ENCODE results near the gene MBD6. TPM values are rescaled to one million over a fixed set of nuclear protein-coding genes. Genes with fewer than 3 reads are reported as not detected.
"Not testable (repeated sequence)": the region's sequence is repeated elsewhere in the genome, so short reads cannot be mapped to it uniquely, and the experiment has no call there.

The MBD6 gene
- total RNA-seq, 2 donors from 2014 or later = 12.5 to 14.4 TPM

DNA sequence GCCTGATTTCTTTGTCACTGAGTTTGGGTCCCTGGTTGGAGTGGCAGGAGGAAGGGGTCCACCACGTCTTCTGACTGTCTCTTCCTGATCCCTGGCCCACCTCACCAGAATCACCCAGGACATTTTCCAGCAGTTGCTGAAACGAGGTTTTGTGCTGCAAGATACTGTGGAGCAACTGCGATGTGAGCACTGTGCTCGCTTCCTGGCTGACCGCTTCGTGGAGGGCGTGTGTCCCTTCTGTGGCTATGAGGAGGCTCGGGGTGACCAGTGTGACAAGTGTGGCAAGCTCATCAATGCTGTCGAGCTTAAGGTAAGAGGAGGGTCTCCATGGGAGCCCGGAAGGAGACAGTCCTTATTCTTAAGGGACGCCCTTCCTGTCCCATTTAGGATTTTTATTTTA lies 22.4 kb upstream of the MBD6 start:
- Histone ChIP-seq H3K4me3 (no peak overlapping the region), H3K9me3 (no peaks in the 10 kb centered on the region), H3K27me3 (no peaks in the 10 kb centered on the region), H3K4me1 (no peaks in the 10 kb centered on the region), H3K36me3 (peaks cover 66% of the 10 kb centered on the region), H3K27ac (no peak overlapping the region)
- TF ChIP-seq, protein P1, sequence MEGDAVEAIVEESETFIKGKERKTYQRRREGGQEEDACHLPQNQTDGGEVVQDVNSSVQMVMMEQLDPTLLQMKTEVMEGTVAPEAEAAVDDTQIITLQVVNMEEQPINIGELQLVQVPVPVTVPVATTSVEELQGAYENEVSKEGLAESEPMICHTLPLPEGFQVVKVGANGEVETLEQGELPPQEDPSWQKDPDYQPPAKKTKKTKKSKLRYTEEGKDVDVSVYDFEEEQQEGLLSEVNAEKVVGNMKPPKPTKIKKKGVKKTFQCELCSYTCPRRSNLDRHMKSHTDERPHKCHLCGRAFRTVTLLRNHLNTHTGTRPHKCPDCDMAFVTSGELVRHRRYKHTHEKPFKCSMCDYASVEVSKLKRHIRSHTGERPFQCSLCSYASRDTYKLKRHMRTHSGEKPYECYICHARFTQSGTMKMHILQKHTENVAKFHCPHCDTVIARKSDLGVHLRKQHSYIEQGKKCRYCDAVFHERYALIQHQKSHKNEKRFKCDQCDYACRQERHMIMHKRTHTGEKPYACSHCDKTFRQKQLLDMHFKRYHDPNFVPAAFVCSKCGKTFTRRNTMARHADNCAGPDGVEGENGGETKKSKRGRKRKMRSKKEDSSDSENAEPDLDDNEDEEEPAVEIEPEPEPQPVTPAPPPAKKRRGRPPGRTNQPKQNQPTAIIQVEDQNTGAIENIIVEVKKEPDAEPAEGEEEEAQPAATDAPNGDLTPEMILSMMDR (IDR thresholded peaks at IDR 0.05) = no peak
- no peak for DNase-seq (ENCODE audit: low spot score)

- H3K9me3 ChIP-seq; DNase-seq (ENCODE audit: low spot score); H3K4me3 ChIP-seq; H3K4me1 ChIP-seq; H3K27me3 ChIP-seq; H3K27ac ChIP-seq: not testable (repeated sequence)
- H3K36me3 ChIP-seq = peaks cover 74% of the 10 kb centered on the region
Observed at GRCh38 chr12:57502311-57502969, 20.2 kb upstream of the MBD6 start.

DNA sequence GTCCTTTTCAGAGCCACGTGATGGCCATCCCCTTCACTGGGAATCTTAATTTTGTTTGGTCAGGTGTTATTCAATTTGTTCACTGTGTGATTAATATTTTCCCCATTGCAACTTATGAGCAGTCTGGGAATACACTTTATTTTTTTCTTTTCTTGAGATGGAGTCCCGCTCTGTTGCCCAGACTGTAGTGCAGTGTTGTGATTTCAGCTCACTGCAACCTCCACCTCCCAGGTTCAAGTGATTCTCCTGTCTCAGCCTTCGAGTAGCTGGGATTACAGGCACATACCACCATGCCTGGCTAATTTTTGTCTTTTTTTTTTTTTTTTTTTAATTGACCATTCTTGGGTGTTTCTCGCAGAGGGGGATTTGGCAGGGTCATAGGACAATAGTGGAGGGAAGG lies 16.1 kb upstream of the MBD6 start:
- not testable (repeated sequence) for H3K9me3 ChIP-seq; H3K27me3 ChIP-seq; H3K27ac ChIP-seq; H3K4me1 ChIP-seq; DNase-seq (ENCODE audit: low spot score); H3K4me3 ChIP-seq
- peaks cover 49% of the 10 kb centered on the region for H3K36me3 ChIP-seq

- H3K27me3 ChIP-seq; H3K27ac ChIP-seq; H3K4me1 ChIP-seq; H3K9me3 ChIP-seq; DNase-seq (ENCODE audit: low spot score); H3K4me3 ChIP-seq: not testable (repeated sequence)
- peaks cover 54% of the 10 kb centered on the region for H3K36me3 ChIP-seq
Observed at GRCh38 chr12:57507796-57508195, 14.8 kb upstream of the MBD6 start.

DNA sequence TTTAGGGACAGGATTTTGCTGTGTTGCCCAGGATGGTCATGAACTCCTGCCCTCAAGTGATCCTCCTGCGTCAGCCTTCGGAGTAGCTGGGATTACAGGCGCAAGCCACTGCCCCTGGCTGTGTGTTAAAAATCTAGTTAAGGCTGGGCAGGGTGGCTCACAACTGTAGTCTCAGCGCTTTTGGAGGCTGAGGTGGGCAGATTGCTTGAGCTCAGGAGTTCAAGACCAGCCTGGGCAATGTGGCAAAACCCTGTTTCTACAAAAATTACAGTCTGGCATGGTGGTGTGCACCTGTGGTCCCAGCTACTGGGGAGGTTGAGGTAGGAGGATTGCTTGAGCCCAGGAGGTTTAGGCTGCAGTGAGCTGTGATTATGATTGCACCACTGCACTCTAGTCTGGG lies 11.5 kb upstream of the MBD6 start:
- H3K9me3 ChIP-seq = no peaks in the 10 kb centered on the region
- no peaks in the 10 kb centered on the region for H3K27me3 ChIP-seq
- no peak overlapping the region for H3K27ac ChIP-seq
- DNase-seq (ENCODE audit: low spot score) = no peak
- TF ChIP-seq, protein P1 (IDR thresholded peaks at IDR 0.05) = no peak
- peaks cover 56% of the 10 kb centered on the region for H3K36me3 ChIP-seq
- no peaks in the 10 kb centered on the region for H3K4me1 ChIP-seq
- H3K4me3 ChIP-seq = no peak overlapping the region

- Histone ChIP-seq H3K27ac (no peak overlapping the region), H3K36me3 (peaks cover 57% of the 10 kb centered on the region)
Observed at GRCh38 chr12:57511588-57512325, 10.9 kb upstream of the MBD6 start.

DNA sequence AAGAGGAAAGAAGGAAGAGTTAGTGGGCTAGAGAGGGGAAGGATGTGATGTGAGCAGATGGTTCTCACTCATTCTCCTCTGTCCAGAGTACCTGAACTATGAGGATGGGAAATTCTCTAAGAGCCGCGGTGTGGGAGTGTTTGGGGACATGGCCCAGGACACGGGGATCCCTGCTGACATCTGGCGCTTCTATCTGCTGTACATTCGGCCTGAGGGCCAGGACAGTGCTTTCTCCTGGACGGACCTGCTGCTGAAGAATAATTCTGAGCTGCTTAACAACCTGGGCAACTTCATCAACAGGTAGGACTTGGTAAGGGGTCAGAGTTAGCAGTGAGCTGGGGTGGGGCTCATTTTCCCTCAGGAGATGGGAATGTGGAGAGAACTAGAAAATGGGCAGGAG lies 10.0 kb upstream of the MBD6 start:
- H3K27me3 ChIP-seq = no peaks in the 10 kb centered on the region
- no peak overlapping the region for H3K27ac ChIP-seq
- peaks cover 66% of the 10 kb centered on the region for H3K36me3 ChIP-seq
- H3K9me3 ChIP-seq = no peaks in the 10 kb centered on the region
- H3K4me3 ChIP-seq = no peak overlapping the region
- DNase-seq (ENCODE audit: low spot score) = no peak
- H3K4me1 ChIP-seq = peaks cover 0 to 10% of the 10 kb centered on the region in 2 donors
- TF ChIP-seq, protein P1 (IDR thresholded peaks at IDR 0.05) = no peak

More at GRCh38 chr12:57511588-57512325, 10.9 kb upstream of the MBD6 start:
- Histone ChIP-seq H3K4me3 (no peak overlapping the region), H3K4me1 (peaks cover 0 to 1% of the 10 kb centered on the region in 2 donors), H3K9me3 (no peaks in the 10 kb centered on the region), H3K27me3 (no peaks in the 10 kb centered on the region)
- TF ChIP-seq, protein P1 (IDR thresholded peaks at IDR 0.05) = no peak
- no peak for DNase-seq (ENCODE audit: low spot score)

Measured in right atrium auricular region (tissue), 2 donors.